ENCODE data around the gene RHOB.
"Not testable (repeated sequence)": the region's sequence is repeated elsewhere in the genome, so short reads cannot be mapped to it uniquely, and the experiment has no call there.

The RHOB gene

DNA sequence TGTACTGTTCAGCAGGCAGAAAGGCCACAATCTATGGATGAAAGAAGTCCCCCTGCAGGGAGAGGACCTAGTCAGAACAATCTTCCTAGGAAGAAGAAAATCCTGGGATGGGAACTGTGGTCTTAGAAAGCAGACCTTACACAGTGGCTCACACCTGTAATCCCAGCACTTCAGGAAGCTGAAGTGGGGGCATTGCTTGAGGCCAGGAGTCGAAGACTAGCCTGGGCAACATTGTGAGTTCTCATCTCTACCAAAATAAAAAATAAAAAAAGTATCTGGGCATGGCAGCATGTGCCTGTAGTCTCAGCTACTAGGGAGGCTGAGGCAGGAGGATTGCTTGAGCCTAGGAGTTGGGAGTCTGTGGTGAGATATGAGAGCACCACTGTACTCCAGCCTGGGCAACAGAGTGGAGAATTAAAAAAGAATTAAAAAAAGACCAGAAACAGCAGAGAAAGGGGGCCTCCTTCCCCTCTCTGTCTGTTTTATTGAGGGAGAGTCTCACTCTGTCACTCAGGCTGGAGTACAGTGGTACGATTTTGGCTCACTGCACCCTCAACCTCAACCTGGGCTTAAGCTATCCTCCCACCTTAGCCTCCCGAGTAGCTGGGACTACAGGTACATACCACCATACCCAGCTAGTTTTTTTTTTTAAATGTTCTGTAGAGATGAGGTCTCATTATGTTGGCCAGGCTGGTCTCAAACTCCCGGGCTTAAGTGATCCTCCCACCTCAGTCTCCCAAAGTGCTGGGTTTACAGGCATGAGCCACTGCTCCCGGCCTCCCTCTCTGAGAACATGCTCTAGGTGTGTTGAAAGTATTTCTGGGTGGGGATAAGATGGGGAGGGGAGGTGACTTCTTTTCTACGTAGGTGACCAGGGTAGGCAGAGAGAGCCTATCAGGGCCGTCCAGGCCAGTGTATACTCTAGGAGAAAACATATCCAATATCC, 7.4 kb downstream of the RHOB start:
- no peak overlapping the region for H3K4me3 ChIP-seq (ENCODE audit: low read depth, low read length)
- TF ChIP-seq, protein P1, sequence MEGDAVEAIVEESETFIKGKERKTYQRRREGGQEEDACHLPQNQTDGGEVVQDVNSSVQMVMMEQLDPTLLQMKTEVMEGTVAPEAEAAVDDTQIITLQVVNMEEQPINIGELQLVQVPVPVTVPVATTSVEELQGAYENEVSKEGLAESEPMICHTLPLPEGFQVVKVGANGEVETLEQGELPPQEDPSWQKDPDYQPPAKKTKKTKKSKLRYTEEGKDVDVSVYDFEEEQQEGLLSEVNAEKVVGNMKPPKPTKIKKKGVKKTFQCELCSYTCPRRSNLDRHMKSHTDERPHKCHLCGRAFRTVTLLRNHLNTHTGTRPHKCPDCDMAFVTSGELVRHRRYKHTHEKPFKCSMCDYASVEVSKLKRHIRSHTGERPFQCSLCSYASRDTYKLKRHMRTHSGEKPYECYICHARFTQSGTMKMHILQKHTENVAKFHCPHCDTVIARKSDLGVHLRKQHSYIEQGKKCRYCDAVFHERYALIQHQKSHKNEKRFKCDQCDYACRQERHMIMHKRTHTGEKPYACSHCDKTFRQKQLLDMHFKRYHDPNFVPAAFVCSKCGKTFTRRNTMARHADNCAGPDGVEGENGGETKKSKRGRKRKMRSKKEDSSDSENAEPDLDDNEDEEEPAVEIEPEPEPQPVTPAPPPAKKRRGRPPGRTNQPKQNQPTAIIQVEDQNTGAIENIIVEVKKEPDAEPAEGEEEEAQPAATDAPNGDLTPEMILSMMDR (IDR thresholded peaks at IDR 0.05; ENCODE audit: low read depth, low read length), result no peak

DNA sequence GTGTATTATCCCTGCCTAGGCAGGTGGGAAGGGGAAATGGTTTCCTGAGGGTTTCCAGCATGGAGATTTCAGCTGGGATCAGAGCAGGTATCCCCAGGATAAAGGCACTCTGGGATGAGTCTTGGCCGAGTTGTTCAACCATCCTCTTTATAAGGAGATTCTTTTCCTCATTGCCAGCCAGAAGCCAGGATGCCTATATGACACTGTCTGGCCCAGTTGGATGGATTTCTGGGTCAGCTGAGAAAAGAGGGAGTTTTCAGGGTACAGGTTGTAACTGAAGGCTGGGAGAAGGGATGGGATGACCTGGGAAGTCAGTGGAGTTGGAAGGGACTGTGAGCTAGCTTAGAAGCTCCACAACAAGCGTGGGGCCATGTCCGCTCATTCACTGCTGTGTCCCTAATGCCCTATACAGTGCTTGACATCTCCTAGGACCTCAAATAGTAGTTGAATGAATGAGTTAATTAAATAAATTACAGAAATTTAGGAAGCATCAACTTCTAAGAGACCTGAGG, 8.3 kb downstream of the RHOB start:
- no peak overlapping the region for H3K4me3 ChIP-seq (ENCODE audit: low read depth, low read length)
- TF ChIP-seq, protein P1 (IDR thresholded peaks at IDR 0.05; ENCODE audit: low read depth, low read length), result no peak

DNA sequence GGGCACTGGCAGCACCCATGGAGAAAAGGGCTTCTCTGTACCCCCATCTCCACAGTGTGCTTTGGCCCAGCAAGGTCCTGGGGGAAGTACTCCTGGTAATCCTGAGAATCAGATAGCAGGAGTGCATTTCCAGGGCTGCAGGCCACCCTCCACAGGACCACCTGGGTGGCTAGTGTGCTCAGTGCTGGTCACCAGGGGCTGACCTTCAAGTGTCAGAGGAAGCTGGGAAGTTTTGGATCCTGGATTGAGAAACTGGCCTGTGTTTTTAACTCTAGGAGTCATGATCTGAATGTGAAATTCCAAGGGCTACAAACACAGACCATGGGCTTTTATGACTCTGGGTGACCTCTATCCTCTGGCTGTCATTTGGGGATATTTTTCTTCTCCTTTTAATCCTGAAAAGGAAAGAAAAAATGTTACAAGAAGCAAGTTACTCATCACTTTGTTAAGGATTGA, 9.3 kb downstream of the RHOB start:
- no peak overlapping the region for H3K4me3 ChIP-seq (ENCODE audit: low read depth, low read length)
- TF ChIP-seq, protein P1 (IDR thresholded peaks at IDR 0.05; ENCODE audit: low read depth, low read length), result no peak

DNA sequence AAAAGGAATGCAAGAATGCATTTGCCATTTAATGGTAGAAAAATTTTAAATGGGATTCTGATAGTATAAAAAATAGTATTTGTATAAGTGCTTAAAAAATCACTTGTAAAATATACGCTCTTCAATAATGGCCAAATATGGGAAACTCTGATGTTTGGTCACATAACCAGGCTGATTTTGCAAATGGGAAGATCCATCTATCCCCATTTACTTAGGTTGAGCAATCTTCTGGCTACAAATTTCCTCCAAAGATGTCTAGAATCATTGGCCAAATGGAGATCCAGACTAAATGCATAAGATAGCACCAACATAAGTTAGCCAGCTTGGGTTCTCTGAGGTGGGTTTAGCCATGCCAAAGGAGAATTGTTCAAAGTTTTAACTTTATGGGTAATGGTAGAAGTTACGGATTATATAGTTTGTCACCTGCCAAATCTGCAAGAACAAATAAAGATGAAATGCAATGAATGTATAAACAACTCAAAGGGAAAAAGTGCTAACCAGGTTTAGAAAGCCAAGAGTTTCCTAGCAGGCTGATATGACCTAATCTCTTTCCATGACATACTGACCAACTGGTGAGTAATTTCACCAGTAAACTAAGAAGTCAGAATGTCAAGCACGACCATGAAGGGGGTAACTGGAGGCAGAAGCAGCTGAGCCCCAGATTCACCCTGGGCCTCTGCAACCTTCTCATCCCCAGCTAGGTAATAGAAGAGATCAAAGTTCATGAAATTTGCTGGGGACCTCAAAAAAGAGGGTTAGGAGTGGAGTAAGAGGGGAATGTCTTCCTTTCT, 10.0 kb downstream of the RHOB start:
- TF ChIP-seq, protein P1 (IDR thresholded peaks at IDR 0.05; ENCODE audit: low read depth, low read length), result no peak
- H3K4me3 ChIP-seq (ENCODE audit: low read depth, low read length), result no peak overlapping the region

DNA sequence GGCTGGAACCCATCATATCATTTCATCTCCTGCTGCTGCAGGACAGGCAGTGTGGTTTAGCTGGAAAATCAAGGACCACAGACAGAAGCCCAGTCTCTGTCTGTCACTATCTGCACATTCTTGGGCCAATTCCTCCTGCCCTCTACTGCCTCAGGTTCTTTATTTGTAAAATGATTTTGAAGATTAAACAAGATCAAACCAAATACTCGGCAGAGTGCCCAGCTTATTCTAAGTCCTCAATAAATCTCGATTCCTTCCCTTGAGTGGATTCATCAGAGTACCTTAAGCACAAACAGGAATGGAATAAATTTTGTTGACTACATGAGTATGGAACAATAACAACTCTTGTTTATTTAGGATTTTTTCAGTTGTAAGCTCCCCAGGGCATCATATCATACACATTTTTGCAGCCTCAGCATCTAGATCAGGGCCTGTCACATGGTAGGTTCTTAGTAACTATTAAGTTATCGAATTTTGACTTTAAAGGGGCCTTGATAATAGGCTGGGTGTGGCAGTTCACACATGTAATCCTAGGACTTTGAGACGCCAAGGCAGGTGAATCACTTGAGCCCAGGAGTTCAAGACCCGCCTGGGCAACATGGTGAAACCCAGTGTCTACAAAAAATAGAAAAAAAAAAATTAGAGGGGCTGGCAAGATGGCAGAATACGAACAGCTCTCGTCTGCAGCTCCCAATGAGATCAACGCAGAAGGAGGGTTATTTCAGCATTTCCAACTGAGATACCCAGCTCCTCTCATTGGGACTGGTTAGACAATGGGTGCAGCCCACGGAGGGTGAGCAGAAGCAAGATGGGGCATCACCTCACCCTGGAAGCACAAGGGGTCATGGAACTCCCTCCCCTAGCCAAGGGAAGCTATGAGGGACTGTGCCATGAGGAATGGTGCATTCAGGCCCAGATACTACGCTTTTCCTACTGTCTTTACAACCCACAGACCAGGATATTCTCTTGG, 11.1 kb downstream of the RHOB start:
- TF ChIP-seq, protein P1 (IDR thresholded peaks at IDR 0.05; ENCODE audit: low read depth, low read length), result no peak
- H3K4me3 ChIP-seq (ENCODE audit: low read depth, low read length), result no peak overlapping the region

DNA sequence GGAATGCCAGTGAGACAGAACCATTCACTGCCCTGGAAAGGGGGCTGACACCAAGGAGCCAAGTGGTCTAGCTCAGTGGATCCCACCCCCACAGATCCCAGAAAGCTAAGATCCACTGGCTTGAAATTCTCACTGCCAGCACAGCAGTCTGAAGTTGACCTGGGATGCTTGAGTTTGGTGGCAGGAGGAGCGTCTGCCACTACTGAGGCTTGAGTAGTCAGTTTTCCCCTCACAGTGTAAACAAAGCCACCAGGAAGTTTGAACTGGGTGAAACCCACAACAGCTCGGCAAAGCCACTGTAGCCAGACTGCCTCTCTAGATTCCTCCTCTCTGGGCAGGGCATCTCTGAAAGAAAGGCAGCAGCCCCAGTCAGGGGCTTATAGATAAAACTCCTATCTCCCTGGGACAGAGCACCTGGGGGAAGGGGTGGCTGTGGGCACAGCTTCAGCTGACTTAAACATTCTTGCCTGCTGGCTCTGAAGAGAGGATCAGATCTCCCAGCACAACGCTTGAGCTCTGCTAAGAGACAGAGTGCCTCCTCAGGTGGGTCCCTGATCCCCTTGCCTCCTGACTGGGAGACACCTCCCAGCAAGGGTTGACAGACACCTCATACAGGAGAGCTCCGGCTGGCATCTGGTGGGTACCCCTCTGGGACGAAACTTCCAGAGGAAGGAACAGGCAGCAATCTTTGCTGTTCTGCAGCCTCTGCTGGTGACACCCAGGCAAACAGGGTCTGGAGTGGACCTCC, 12.0 kb downstream of the RHOB start:
- H3K4me3 ChIP-seq (ENCODE audit: low read depth, low read length), result not testable (repeated sequence)
